H54 (cell line): ENCODE data around the gene SAFB2.

Experiments
- DNase-seq: peaks from one replicate; pipeline ENCODE4 v3.0.0; 2011; ENCODE audit warnings: low spot score, mixed read lengths; ENCODE audit not compliant: insufficient read length
- FAIRE-seq: peaks from 3 replicates; lab custom pipeline; 2011; peaks lifted over from hg19 to GRCh38; lab: Jason Lieb, UNC
- POLR2A ChIP-seq: IDR thresholded peaks from 2 replicates; pipeline ENCODE4 v1.6.1; 2011; ENCODE audit warnings: low read depth, mild to moderate bottlenecking, low read length

SAFB2 gene

GRCh38 chr19:5588906-5589676 is 33.5 kb downstream of the SAFB2 start:
- no peak for FAIRE-seq
- no peak for DNase-seq
- no peak for TF ChIP-seq POLR2A

DNA sequence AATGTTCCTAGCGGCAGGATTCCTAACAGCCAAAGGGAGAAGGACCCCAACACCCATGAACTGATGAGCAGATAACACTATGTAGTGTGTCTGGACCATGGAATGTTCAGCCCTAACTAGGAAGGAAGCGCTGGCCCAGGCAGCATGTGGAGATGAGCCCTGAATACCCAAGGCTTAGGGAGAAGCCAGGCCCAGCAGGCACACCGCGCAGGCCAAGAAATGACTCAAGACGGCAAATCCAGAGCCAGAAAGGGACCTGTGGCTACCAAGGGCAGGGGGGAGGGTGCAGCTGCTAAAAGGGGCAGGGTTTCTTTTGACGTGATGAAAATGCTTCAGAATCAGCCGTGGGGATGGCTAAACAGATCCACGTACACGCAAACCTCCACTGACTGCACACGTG is 34.1 kb downstream of the SAFB2 start:
- no peak for DNase-seq
- TF ChIP-seq POLR2A, result no peak
- FAIRE-seq, result no peak

GRCh38 chr19:5587661-5588060 is 34.9 kb downstream of the SAFB2 start:
- DNase-seq (no peak), FAIRE-seq (no peak)
- TF ChIP-seq POLR2A, result no peak

GRCh38 chr19:5587071-5587455 is 35.5 kb downstream of the SAFB2 start:
- DNase-seq (no peak), FAIRE-seq (no peak)
- no peak for TF ChIP-seq POLR2A

DNA sequence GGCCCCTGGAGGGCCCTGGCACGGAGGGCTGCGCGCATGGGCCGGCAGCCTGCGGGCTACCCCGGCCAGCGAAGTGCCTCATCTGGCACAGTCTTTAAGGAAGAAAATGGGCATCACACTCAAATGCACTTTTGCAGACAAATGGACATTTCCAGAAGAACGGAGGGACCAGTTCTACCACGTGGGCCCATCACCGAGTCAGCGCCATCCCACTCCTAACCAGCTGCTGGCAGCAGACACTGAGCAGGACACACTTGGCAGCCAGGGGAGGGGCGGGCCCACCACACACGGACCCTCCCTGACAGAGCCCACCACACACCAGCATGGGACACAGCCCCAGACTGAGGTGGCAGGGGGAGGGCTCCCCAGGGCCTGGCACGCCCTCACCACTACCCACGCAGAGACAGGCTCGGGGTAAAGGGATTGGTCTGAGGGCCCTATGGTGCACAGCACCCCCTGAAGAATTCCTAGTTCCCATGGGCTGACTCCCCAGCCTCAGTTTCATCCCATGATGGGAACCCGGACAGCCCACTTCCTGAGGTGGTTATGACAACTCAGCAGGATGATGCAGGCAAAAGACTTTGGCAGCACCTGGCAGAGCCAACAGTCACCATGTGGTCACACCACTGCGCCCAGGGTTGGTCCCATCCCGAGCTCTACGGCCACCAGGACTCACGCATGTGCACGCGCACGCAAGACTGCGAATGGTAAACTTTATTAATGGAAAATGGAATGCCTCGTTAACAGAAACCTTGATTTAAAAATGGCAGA is 36.1 kb downstream of the SAFB2 start:
- DNase-seq (no peak), FAIRE-seq (no peak)
- TF ChIP-seq POLR2A, result no peak

DNA sequence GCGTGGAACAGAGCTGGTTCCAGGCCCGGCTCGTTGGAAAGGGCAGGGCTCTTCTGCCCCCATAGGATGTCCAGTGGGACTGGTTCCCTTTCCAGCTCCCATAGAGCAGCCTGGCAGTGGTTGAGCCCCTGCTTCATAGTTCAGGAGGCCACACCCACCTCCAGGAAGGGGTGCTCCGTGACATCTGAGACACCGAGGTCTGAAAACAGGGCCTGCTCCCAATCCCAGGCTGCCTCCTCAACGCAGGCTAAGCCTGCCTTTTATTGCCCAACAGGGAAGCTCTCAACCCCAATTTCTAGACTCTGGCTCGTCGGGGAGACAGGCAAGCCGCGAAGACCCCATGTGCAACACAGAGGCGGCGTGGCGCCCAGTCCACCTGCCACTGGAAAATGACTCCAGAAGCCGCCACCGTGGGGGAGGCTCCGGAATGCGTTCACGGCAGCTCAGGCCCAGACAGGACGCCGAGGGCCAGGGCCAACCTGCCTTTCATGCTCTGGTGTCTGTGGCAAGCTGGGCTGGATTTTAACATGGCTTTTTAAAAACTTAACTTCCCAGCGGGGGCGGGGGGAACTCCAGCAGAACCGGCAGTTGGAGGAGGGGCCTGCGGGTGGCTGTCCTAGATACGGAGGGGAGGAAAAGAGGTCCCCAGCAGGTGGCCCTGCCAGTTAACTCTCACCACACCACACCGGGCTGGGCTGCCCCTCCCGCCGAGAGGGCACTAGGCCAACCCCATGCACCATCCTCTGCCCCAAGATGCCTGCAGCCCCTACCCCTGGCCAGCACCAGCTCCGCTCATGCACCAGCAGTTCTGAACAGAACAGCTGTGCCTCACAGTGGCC is 36.9 kb downstream of the SAFB2 start:
- FAIRE-seq (no peak), DNase-seq (no peak)
- TF ChIP-seq POLR2A, result no peak

DNA sequence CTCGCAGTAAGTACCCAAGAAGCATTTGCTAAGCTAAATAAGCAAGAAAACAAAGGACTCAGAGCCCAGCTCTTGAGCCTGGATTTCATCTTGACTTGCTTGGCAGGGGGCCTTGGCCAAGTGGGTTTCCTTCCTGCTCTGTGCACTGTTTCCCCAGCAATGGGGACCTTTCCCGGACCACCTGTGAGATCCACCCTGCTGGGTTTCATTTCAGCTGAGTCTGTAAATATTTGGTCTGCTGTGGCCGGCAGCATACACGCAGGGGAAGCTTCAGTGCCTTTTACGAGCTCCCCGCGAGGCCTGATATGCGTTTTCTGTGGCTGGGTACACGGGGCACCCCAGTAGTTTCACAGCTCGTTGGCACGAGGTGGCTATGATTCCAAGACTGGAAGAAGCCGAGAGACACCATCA is 42.4 kb downstream of the SAFB2 start:
- FAIRE-seq (no peak), DNase-seq (no peak)
- no peak for TF ChIP-seq POLR2A

- no peak for TF ChIP-seq POLR2A
- FAIRE-seq (no peak), DNase-seq (no peak)
Observed at GRCh38 chr19:5579697-5580096, 42.9 kb downstream of the SAFB2 start.

DNA sequence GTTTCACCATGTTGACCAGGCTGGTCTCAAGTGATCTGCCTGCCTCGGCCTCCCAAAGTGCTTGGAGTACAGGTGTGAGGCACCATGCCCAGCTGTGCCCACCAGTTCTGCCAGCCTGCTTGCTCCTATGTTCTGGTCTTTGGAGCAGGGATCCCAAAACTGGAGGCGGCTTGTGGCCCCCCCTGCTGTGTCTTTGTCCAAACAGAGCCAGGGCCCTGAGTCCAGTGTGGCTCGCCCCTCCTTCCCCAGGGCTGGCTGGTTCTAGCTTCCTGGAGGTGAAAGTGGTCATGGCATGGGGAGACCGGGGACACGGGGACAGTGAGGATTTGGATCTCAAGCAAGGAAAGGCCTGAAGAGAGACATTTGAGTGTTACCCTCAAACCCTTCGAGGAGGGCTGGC is 43.3 kb downstream of the SAFB2 start:
- DNase-seq (no peak), FAIRE-seq (no peak)
- TF ChIP-seq POLR2A, result no peak

DNA sequence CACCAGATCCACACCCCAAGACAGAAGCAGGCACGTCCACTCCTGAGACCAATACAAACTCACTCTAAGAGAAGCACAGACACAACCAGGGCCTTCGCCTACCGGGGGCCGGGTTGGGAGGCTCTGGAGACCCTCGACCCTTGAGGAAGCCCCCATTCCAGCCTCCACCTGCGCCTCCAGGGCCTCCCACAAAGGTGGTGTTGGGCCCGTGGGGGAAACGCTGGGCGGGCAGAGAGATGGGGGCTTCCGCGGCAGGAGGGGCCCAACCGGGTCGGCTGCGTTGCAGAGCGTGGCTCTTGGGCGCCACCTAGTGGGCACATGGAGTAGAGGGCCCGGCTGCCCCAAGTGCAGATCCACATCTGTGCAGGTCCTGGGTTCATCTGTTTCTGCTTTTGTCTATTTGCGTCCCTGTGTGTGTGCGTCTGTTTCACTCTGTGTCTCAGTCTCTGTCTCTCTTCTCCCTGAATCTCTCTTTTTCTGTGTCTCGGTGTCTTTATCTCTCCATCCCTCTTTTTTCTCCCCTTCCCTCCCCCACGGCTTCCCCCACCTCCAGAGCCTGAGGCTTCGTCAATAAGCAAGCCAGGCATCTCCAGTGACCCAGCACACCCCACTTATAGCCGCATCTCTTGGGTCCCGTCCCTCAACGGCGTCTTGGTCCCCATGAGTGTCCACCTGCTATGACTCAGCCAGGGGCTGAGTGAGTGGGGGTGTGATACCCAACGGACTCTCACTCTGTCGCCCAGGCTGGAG is 44.3 kb downstream of the SAFB2 start:
- DNase-seq, result peak; percentile 82
- no peak for TF ChIP-seq POLR2A
- FAIRE-seq, result no peak

DNA sequence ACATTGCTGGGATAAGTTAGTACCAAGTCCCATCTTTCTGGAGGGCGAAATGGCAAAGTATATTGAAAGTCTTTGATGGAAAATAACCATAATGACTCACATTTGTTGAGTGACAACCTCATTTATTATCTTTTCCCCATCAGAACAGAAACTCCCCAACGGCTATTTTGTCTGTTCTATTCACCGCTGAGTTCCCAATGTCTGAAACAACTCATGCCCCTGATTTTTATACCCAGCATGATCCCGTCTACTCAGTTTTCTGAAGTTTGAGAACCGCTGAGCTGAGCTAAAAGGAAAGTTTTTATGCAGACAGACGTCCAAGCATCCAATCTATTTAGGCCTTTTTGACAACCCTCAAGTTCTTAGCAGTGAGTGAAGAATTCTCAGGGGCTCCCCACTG is 47.0 kb downstream of the SAFB2 start:
- FAIRE-seq, result no peak
- no peak for TF ChIP-seq POLR2A
- DNase-seq, result no peak

DNA sequence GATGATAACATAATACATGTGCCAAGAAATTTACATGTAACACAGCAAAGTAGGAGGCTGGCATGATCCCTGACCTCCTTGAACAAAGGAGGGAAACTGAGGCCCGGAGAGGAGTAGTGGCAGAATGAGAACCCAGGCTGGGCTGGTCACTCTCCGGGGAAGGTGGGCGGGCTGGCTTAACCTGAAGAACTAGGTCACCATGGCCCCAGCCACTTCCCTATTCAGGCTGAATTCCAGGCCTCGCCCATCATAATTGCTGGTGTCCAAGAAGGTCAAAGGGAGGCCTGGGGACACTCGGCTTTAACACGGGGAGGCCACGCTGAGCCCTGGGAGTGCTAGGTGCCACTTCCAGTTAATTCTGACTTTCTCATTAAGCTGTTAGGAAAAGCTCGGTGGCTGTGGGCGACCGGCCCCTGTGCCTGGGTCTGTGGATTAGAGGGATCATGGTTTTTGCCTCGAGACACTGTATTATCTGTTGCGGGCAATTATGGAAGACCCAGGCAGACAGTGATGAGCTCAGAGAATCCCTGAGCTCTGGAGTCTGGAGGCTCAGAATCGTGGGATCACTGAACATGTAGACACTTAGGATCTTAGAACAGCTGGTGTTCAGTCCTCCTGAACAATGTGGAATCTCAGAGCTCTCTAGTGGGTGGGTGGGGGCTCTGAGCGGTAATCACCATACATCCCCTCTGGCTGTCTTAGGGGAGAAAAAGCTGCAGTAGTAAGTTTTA is 49.9 kb downstream of the SAFB2 start:
- FAIRE-seq, result no peak
- DNase-seq, result no peak
- TF ChIP-seq POLR2A, result no peak

DNA sequence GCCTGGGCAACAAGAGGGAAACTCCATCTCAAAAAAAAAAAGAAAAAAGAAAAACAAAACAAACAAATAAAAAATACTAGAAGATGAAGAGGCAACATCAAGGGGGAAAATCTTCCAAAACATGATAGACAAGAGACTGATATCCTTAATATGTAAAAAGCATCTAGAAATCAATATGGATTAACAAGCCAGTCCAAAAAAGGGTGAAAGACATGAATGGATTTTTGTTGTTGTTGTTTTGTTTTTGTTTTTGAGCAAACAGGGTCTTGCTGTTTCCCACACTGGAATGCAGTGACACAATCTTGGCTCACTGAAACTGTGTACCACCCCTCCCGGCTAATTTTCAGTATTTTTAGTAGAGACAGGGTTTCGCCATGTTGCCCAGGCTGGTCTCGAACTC is 50.8 kb downstream of the SAFB2 start:
- TF ChIP-seq POLR2A, result no peak
- DNase-seq (no peak), FAIRE-seq (no peak)

- no peak for TF ChIP-seq POLR2A
- FAIRE-seq (no peak), DNase-seq (no peak)
Observed at GRCh38 chr19:5567970-5568407, 54.6 kb downstream of the SAFB2 start.
